ENCODE measurements around the gene ADGRL2.

The ADGRL2 gene

GRCh38 chr1:81806432-81806770 is 5.7 kb downstream of the ADGRL2 start:
- no peak for DNase-seq

GRCh38 chr1:81808760-81809159 is 8.0 kb downstream of the ADGRL2 start:
- DNase-seq: no peak

GRCh38 chr1:81809808-81810207 is 9.1 kb downstream of the ADGRL2 start:
- no peak for DNase-seq

DNA sequence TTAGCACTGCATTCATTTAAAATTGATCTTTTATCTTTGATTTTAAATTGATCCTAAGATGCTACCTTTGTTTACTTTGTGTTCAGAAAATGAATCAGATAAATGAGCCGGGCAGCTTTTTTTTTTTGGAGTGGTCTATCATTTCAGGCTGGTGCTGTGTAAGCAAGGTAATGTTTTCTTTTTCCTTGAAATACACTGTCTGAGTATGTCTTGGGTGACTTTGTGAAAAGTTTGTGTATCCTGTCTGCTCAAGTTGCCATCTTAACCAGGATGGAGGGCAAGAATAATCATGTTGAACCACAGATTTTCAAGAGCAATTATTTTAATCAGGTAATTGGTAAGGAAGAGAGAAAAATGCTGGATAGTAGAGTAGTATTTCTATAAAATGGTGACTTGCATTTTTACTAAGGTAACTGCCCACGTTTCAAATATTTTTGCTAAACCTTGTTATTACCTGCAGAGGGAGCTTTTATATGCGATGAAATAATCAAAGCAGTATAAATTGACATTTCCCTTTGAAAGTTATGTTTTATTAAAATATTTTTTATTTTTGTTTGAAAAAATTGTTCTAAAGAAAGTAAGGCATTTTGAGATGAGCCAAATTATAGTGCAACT is 11.1 kb downstream of the ADGRL2 start:
- no peak for DNase-seq

DNA sequence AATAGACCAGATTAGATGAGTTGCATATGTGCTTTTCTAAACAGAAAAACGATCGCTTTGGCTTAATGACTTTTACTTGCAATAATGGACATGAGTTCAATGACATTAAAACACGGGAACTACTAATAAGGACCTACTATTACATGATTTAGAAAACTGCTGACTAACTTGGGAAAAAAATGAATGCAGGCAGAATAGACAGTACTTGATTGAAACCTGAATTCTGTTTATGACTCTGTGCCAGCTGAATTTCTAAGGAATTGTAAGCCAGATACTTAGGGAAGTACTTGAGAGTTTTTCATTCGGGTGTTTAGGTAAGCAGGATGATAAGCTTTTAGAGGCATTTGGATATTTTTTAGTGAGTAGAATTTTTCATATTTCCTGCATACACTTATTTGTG is 12.0 kb downstream of the ADGRL2 start:
- no peak for DNase-seq

DNA sequence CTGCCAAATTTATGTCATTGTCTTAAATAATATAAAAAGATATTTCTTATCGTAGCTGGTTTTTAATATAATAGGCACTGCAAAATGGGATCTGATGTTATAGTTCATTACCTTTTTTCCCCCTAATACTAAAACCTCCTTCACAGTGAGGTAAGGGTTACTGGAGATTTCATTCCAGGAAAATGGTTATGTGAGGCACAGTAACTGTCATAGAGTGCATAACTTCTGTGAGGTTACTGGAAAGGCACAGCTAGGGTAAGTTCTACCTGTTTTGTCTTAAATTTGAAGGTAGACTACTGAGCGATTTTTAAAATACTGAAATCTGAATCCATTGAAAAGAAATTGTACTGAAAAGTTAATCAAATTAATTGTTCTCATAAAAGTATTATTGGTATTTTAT is 13.0 kb downstream of the ADGRL2 start:
- DNase-seq: no peak

DNA sequence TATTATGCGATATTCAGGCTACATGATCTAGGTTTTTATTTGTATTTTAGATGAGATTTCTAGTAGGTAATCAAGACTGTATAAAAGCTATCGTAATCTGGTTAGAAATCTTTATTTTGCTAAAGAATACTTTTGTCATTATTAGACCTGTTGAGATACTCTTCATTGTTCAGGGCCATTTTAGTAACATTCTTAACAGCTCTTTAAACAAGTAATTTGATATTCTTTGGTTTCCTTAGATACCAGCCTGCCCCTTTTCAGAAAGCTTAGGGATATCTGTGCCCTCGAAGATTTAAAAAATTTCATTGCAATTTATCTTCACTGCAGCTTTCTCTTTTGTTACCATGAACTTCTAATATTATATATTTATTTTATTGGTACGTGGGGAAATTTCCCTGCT is 18.9 kb downstream of the ADGRL2 start:
- DNase-seq: no peak

DNA sequence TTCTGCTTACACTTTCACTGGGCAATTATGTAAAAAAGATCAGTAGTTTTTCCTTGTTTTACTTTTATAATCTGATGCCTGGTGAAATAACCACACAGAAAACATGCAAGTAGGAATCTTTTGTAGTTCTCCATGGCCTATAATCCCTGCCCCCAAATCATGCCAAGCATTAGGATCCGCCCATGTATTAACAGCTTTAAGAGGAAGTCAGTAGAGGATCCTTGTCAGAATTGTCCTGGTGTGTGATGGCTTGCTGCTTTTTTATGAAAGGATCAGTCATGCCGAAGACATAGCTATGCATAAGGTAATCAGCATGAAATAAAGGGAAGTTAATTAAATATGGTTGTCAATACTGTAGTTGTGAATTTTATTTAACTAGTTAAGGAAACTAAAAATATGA is 20.0 kb downstream of the ADGRL2 start:
- DNase-seq: no peak

GRCh38 chr1:81823082-81823481 is 22.3 kb downstream of the ADGRL2 start:
- no peak for DNase-seq

DNA sequence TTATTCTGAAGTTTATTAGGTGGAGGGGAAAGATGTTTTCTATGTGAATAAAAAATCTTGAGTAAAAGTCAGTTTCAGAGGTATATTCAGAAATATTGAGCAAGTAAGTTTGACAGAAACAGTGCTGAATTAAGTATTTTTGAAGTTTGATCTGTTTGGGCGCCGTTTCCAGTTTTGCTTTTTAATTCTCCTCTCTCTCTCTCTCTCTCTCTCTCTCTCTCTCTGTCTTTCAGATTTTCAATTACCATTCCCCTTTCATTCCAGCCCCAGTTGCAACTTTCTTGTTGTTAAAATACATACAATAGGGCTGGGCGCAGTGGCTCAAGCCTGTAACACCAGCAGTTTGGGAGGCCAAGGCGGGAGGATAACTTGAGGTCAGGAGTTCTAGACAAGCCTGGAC is 24.0 kb downstream of the ADGRL2 start:
- no peak for DNase-seq

GRCh38 chr1:81827942-81828341 is 27.2 kb downstream of the ADGRL2 start:
- DNase-seq: no peak

- no peak for DNase-seq
Observed at GRCh38 chr1:81832573-81832972, 31.8 kb downstream of the ADGRL2 start.

GRCh38 chr1:81833722-81834121 is 33.0 kb downstream of the ADGRL2 start:
- DNase-seq: no peak

DNA sequence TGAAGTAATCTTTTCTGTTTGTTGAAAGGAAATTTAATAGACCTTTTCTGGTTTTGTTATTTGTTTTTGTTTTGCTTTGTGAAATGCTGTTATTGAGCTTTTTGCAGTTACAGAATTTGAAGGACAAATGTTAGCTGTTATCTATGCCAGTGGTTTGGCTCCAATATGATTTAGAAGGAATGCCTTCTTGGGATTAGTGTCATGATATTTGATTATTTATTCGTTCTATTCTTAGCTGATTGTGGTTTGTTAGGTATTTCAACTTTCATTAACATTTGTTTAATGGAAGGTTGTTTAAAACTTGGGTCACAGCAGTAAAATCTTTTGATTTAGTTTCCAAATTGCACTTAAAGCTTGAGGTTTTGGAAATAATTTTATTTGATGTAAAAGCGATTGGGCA is 33.5 kb downstream of the ADGRL2 start:
- no peak for DNase-seq

DNA sequence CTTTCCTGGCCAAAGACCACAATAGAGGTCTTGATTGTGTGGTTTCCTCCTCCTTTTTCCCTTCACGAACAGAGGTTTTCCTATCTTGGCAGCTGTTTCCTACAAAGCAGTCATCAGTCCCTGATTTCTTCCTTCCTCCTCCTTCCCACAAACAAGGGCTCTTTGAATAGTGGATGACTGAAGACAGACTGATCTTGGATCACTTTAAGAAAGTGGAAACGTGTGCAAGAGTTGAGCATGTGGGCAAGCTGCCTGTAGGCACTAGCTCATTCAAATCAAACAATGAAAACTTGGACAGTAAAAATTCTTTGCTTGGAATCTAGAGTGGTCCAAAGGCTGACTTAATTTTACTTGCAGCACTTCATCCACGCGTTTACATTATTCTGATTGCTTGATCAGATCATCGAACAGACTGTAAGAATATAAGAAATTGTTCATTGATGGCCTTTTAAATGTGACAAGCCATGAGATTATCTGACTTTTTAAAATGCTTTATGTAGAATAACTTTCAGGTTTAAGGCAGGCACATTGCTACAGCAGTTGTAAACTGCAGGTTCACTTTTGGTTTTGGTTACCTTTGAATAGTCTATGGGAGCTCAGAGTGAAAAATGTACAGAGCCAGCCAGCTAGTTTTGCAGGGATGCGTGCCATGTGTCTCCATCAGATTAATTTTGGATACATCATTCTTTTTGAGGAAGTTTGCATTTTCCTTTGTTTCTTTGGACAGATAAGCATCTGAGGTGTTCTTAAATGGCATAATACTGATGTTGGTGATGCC is 34.4 kb downstream of the ADGRL2 start:
- DNase-seq: no peak

DNA sequence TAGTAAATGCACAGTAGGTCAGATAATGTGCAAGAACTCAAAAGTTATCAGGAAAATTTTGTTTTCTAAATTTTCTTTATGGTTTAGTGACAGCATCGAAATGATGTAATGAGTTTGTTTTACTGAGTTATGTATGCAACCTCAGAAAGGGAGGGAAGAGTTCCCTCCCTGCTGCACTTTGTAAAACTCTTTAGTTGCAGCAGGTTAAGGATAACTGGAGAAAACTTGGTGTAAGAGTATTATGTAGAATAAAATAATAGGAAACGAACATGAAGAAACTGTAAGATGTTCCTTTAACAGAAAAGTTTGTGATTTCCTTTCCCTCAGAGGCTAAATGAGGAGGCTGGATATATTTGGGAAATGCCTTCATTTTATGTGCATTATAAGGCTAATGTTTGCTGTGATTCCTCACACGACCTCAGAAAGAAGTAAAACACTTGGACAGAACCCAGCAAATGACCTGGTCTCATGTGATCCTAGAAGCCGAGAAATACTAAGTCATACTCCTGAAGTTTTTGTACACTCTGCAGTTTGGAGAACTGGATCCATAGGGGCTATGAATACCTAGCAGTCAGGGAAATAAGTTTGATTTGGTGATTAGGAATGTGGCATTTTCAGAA is 35.4 kb downstream of the ADGRL2 start:
- no peak for DNase-seq

DNA sequence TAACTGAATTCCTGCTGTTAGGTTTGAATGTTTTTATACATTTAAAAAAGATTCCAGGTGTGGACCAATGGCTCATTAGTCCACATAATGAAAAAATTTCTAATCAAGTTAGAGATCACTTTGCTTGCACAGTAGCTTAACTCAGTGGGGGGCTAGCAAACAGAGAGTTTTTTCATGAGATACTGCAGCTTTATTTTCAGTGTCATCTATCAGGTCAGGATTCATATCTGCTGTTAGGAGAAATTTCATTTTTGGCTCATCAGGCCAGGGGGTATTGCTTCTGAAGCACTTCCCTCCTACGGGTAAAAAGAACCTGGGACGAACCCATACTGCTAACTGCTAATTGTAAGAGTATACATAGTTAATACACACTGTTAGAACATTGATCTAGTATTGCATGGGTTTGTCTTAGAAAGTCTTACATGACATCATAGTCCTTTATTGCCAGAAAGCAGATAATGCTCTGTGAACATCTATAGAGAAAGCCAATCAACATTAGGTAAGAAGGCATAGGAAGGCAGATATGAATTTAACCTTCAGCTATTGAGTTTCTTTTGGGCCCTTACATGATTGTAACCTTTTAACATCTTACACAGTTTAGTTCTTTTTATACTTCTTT is 38.0 kb downstream of the ADGRL2 start:
- DNase-seq: no peak

DNA sequence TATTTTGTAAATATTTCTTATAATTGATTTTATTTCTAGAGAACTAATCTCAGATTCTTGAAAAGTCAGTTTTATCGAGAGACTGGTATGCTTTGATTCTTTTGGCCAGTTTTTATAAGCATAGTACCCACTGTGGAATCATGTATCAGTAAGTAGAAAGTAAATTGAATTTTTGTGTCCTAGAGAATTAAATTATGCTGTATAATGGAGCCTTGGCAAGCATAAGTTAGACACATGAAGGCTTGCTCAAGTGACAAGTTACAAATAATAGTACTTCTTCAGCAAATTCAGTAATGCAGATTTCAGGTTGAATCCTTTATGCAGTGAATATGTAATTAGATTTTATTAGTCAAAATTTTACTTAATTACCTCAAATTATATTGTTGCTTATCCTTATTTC is 40.1 kb downstream of the ADGRL2 start:
- DNase-seq: no peak

DNA sequence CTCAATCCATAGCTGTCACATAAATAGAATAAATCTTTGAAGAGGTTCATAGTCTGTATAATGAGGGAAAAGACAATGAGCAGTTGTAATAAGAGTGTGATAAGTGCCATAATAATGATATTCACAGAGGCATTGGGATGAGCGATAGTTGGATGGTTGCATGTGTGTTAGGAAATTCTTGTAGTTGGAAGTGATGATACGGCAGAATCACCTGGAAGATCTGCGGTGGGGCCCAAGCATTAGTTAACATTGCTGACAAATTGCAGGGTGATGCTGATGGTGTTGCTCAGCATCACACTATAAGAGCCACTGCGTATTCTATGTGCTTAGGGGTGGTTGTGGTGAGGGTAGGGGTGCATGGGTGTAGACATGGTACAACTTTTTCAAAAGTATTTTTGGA is 41.1 kb downstream of the ADGRL2 start:
- DNase-seq: no peak

- no peak for DNase-seq
Observed at GRCh38 chr1:81844477-81844876, 43.7 kb downstream of the ADGRL2 start.

- DNase-seq: no peak
Observed at GRCh38 chr1:81846630-81847029, 45.9 kb downstream of the ADGRL2 start.

- DNase-seq: no peak
Observed at GRCh38 chr1:81847063-81847462, 46.3 kb downstream of the ADGRL2 start.

DNA sequence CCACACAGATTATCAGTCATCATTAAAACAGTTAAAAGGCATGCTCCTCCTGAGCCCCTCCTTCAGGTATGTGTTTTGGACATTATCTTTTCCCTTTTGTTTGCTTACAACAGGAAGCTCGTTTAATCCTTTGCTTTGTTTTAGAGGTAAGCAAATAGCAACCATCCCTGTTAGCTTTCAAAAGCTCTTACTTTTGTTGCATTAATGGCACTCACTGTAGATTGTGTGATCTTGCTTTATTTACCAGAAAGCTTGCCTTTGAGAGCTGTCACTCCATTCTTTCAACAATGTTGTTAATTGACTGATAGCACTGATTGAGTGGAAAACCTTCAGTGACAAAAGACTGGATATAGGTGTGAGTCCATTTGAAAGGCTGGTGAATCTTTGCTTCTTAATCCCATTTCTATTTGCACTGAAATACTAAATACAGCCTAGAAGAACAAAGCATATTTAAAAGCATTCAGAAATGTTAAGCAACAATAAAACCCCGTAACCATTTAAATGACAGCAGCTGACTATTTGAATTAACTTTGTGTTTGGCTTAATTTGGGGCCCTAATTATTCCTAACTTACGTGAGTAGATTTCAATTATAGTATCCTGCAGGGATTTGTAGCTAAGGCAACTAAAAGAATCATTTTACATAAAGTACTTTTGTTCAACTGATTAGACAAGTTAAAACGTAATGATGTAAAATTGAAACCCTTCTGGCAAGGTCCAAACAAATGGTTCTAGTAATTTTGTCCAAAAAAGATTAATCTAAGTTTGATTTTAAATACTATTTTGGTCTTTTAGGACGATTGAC is 48.3 kb downstream of the ADGRL2 start:
- no peak for DNase-seq
